ENCODE measurements around the gene VEPH1. TPM values are rescaled to one million over a fixed set of nuclear protein-coding genes. Genes with fewer than 3 reads are reported as not detected.

The VEPH1 gene
- total and polyA plus RNA-seq, 9 of the 15 experiments (the other 6 are each of a cell fraction or from before 2014, with no cell fraction given), result 4.5 to 15.6 (median 5.8) TPM

- Histone ChIP-seq H3K4me1 (replicated peaks in 1 of 2; ENCODE audit: control insufficient read depth in 2 of 2, insufficient read depth in 2 of 2, low read length in 2 of 2) (no peaks in the 10 kb centered on the region), H3K79me2 (ENCODE audit: control insufficient read depth, insufficient read depth, low read length) (no peaks in the 10 kb centered on the region), H3K27me3 (ENCODE audit: control insufficient read depth in 2 of 2, insufficient read depth in 2 of 2, low read length in 2 of 2) (no peaks in the 10 kb centered on the region), H3K36me3 (ENCODE audit: control insufficient read depth, insufficient read depth, low read length) (no peaks in the 10 kb centered on the region), H3K9me1 (ENCODE audit: control insufficient read depth, insufficient read depth, low read length) (no peaks in the 10 kb centered on the region), H3K27ac (ENCODE audit: extremely low read depth, low read depth, low read length) (no peak overlapping the region), H4K20me1 (replicated peaks; ENCODE audit: control insufficient read depth, insufficient read depth, low read length) (no peaks in the 10 kb centered on the region), H2AFZ (ENCODE audit: low read depth, low read length) (no peak overlapping the region), H3K9ac (ENCODE audit: insufficient read depth in 1 of 2, low read depth in 2 of 2, low read length in 2 of 2) (no peak overlapping the region), H3K9me3 (replicated peaks; ENCODE audit: control insufficient read depth, insufficient read depth, low read depth, low read length) (no peaks in the 10 kb centered on the region), H3K4me3 (no peak overlapping the region), H3K4me2 (ENCODE audit: insufficient read depth, low read length) (no peak overlapping the region)
- ATAC-seq (no peak), FAIRE-seq (no peak), DNase-seq (ENCODE audit: extremely low read depth in 1 of 4, low spot score in 3 of 4) (no peak)
- in situ Hi-C loops (cut with MboI), result no loop called here
- intact Hi-C loops (cut with micrococcal nuclease), result no loop called here
- ChIA-PET CTCF (ENCODE audit: low intra/inter-chr PET ratio) (no interaction called here), POLR2A (interaction anchor here (1.5 kb wide), 1 partner anchor 10 kb away, joined by 4 read pairs; no protein-coding TSS in a partner anchor)
- 5% methylated on average over 4 of the region's 4 CpGs for WGBS (ENCODE audit: insufficient coverage, low coverage, missing lambda C conversion rate)
- no TSS peak for BruUV-seq (replicated peaks)
- no peak for TF ChIP-seq NR0B1 (IDR thresholded peaks at IDR 0.05; ENCODE audit: partially characterized antibody)
- TF ChIP-seq ELK1 (CRISPR knock-in tag; IDR thresholded peaks at IDR 0.05), result no peak
- no peak for TF ChIP-seq ZNF57 (CRISPR knock-in tag; IDR thresholded peaks at IDR 0.05)
- TF ChIP-seq E2F5 (CRISPR knock-in tag; IDR thresholded peaks at IDR 0.05), result no peak
- TF ChIP-seq STAT5B (CRISPR knock-in tag; IDR thresholded peaks at IDR 0.05), result no peak
- no peak for TF ChIP-seq SUPT5H (IDR thresholded peaks at IDR 0.05)
- no peak for TF ChIP-seq MAX (CRISPR knock-in tag; IDR thresholded peaks at IDR 0.05)
- TF ChIP-seq E2F6 (IDR thresholded peaks at IDR 0.05; ENCODE audit: borderline replicate concordance in 1 of 2, extremely low read depth in 1 of 2, insufficient read depth in 1 of 2, insufficient read length in 1 of 2, low read depth in 1 of 2, low read length in 1 of 2, poor library complexity in 1 of 2, severe bottlenecking in 1 of 2), result no peak
- no peak for TF ChIP-seq CHCHD3 (CRISPR knock-in tag; IDR thresholded peaks at IDR 0.05)
- no peak for TF ChIP-seq PRMT5 (CRISPR knock-in tag; IDR thresholded peaks at IDR 0.05)
- TF ChIP-seq AFF4 (CRISPR knock-in tag; IDR thresholded peaks at IDR 0.05), result no peak
- no peak for TF ChIP-seq SLC30A9 (CRISPR knock-in tag; IDR thresholded peaks at IDR 0.05)
- no peak for TF ChIP-seq U2AF1 (optimal IDR thresholded peaks at IDR 0.05; ENCODE audit: low read depth, low read length)
Observed at GRCh38 chr3:157381606-157382005, 121.6 kb downstream of the VEPH1 start.
